Left hindlimb (tissue), 1 donor: ENCODE measurements around the gene TMEM150B.

Experiments used
- DNase-seq: peaks from one replicate; pipeline ENCODE4 v3.0.0-alpha.2; 2018

TMEM150B gene

GRCh38 chr19:55304279-55304978, 20.7 kb downstream of the TMEM150B start:
- DNase-seq = no peak

- no peak for DNase-seq
Observed at GRCh38 chr19:55303477-55303876, 21.7 kb downstream of the TMEM150B start.

- DNase-seq = no peak
Observed at GRCh38 chr19:55302318-55302703, 22.8 kb downstream of the TMEM150B start.

GRCh38 chr19:55301459-55302317, 23.5 kb downstream of the TMEM150B start:
- DNase-seq = peak; percentile 90

- DNase-seq = no peak
Observed at GRCh38 chr19:55300886-55301458, 24.2 kb downstream of the TMEM150B start.

- no peak for DNase-seq
Observed at GRCh38 chr19:55299991-55300390, 25.1 kb downstream of the TMEM150B start.

GRCh38 chr19:55297267-55297666, 27.9 kb downstream of the TMEM150B start:
- DNase-seq = no peak

GRCh38 chr19:55289117-55289796, 35.9 kb downstream of the TMEM150B start:
- no peak for DNase-seq

GRCh38 chr19:55287361-55288079, 37.6 kb downstream of the TMEM150B start:
- no peak for DNase-seq

- no peak for DNase-seq
Observed at GRCh38 chr19:55285229-55285890, 39.8 kb downstream of the TMEM150B start.

- no peak for DNase-seq
Observed at GRCh38 chr19:55284405-55285058, 40.6 kb downstream of the TMEM150B start.

- peak; percentile 87 for DNase-seq
Observed at GRCh38 chr19:55283548-55284377, 41.4 kb downstream of the TMEM150B start, which contains the start of gene BRSK1. Gene BRSK1 (plus strand): TSS chr19:55283997. CDS start chr19:55284443, 446 bp downstream.

GRCh38 chr19:55279770-55280643, 45.1 kb downstream of the TMEM150B start, which contains the start of gene HSPBP1:
Gene HSPBP1 (minus strand): TSS chr19:55280110. CDS start chr19:55279608, 502 bp downstream.
- peak; percentile 95 for DNase-seq

GRCh38 chr19:55279340-55279739, 45.8 kb downstream of the TMEM150B start:
- DNase-seq = no peak

GRCh38 chr19:55278391-55279135, 46.6 kb downstream of the TMEM150B start:
- no peak for DNase-seq

GRCh38 chr19:55277494-55277893, 47.6 kb downstream of the TMEM150B start:
- no peak for DNase-seq

- no peak for DNase-seq
Observed at GRCh38 chr19:55276720-55277430, 48.3 kb downstream of the TMEM150B start.
